Activated CD4-positive, alpha-beta T cell treated with anti-CD3 and anti-CD28 coated beads for 48 hours (primary cell): Measurements from ENCODE around the gene TMEM219.
"Not testable (repeated sequence)": the region's sequence is repeated elsewhere in the genome, so short reads cannot be mapped to it uniquely, and the experiment has no call there.

Experiments
- DNase-seq: peaks from one replicate; pipeline ENCODE4 v3.0.0-alpha.2; 2020

Gene TMEM219

DNA sequence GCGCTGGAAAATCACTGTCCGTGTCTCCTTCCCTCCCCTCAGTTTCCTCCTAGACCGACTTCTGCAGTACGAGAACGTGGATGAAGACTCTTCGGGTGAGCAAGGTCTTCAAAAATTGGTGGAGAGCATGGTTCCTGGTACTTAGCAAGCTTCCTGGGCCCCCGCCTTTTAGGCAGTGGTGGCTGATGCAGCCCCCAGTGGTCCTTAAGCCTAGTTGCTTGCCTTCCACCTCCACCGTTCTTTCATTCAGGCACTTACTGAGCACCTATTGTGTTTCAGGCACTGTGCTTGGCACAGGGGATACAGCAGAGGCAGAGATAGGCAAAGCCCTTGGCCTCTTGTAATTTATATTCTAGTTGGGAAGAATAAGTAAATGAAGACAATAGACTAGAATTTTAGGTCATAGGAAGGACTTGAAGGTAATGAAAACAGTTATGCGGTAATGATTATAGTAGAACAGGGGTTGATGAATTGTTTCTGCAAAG lies 34.9 kb downstream of the TMEM219 start:
- DNase-seq, result no peak

DNA sequence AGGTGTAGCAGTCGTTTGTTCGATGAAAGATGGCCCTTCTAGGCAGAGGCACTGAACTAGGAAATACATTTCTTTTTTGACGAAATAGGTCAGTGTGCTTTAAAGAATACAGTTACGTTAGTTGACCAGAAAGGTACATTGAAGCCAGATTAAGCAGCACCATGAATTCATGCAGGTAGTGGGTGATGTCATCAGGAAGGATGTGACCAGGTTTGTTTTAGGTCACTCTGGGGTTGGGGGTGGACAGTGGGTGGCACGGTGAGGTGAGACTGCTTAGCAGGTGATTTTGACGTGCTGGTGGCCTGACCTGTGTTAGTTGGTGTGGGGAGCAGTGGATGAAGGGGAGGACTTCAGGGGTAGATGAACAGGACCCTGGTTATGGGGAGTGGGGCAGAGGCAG lies 37.7 kb downstream of the TMEM219 start:
- no peak for DNase-seq

DNA sequence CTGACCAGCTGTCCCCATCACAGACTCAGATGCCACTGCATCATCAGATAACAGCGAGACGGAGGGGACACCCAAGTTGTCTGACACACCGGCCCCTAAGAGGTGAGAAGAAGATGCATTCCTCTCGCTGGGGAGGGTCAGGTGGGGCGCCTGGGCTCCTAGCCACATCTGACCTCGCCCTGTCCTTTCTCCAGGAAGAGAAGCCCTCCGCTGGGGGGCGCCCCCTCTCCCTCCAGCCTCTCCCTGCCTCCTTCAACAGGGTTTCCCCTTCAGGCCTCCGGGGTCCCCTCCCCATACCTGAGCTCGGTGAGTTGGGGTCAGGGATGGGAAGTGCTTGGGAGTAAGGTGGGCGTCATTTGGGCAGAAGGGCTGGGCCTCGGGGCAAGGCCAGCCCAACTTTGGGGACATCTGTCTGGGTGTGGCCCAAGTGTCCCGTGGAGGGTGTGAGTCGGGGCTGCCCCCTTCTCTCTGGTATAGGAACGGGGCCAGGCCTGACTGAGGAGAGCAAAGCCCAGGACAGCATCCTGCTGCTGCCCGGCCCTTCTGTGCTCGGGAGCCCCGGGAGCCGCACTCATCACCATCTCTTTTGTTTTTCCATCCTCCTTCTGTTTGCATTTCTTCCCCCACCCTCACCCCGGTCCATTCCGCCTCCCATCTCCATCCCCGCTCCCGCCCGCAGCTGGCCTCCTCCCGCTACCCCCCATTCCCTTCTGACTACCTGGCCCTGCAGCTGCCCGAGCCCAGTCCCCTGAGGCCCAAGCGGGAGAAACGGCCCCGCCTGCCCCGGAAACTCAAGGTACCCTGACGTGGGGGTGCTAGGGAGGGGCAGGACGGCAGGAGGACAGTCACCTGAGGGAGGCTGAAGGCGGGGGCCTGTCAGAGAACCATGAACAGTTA lies 39.1 kb downstream of the TMEM219 start:
- DNase-seq, result no peak

DNA sequence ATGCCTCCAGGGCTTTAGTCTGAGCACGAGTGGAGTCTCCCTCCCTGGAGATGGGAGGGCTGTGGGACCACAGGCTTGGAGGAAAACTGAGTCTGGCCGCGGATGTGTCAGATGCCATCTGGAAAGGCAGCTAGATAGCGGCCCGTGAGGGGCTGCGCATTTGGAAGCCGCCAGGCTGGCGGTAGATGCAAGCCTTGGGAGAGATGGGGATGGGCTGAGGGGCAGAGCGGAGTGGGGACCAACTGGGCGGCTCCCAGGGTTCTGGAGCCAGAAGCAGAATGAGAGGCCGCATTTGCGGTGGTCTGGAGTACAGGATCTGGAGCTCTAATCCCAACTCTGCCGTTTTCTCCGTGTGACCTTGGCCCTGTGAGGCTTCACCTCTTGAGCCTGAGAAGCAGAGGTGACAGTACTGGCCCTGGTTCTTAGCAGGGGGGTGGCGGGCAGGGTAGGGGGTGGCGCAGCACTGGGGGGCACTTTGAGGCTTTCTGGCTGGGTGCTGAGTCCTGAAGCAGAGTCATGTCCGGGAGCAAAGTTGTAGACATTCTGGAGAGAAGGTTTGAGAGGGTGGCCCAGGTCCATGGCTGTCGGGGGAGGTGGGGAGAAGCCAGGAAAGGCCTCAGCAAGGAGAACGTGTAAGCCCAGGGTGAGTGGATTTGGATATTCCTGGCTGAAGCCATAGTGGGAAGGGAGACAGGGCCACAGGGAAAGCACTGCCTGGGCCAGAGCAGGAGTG lies 40.9 kb downstream of the TMEM219 start:
- no peak for DNase-seq

DNA sequence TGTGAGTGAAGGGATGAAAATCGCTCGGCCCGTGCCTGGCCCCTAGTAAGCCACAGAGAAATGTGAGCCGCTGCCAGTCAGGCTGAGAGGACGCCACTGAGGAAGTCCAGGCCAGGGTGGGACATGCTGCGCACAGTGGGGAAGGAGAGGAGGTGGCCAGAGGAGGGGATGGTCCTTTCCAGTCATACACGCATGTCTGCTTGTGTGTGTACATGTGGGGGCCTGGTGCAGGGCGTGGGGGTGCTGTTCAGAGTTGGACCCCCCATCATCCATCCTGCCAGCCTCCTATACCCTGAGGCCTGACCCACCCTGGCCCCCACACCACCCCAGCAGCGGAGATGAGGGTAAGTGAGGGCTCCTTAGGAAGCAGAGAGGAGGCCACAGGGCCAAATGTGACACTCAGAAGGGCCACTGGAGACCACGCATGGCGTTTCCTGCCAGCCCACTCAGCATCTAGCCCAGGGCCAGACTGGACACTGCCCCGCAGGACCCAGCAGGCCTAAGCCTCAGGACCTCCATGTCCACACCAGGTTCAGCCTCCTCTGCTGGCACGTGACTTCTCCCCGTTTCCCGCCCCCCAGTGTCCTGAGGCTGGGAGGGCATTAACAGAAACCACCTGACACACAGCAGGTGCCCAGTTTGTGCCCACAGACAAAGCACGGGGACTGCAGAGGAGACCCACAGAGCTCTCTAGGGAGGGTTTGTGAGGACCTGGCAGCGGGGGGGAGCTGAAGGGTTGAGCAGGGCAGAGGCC lies 42.0 kb downstream of the TMEM219 start:
- DNase-seq, result no peak

DNA sequence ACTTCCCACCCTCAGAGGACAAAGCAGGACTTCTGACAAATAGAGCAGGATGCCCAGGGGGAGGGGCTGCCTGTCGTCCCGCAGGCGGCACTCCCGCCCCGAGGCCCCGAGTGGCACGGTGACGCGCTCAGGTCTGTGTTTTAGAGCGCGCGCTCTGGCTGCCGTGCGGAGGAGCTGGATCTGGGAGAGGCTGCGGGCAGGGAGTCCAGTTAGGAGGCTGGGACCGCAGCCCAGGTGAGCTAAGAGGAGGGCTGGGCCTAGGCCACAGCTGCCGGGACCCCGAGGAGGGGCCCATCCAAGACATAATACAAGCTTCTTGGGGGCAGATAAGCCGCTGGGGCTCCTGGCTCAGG lies 42.5 kb downstream of the TMEM219 start:
- DNase-seq, result no peak

DNA sequence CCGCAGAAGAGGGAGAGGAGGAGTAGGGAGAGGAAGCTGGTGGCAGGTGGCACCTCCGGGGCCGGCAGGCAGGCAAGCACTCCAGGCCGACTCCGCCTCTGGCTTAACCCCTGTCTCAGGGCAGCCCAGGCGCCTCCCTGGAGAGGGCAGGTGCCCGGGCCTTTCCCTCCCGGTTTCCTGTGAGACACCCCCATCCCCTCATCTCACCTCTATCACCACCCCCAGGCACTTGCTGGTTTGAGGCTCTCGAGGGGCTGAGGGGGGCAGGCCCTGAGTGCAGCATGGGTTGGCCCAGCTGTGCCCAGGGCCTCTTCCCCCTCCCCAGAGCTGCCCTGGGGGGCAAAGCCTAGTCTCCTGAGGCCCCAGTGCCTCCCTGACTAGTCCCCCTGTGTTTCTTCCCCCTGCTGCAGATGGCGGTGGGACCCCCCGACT lies 42.9 kb downstream of the TMEM219 start:
- no peak for DNase-seq

DNA sequence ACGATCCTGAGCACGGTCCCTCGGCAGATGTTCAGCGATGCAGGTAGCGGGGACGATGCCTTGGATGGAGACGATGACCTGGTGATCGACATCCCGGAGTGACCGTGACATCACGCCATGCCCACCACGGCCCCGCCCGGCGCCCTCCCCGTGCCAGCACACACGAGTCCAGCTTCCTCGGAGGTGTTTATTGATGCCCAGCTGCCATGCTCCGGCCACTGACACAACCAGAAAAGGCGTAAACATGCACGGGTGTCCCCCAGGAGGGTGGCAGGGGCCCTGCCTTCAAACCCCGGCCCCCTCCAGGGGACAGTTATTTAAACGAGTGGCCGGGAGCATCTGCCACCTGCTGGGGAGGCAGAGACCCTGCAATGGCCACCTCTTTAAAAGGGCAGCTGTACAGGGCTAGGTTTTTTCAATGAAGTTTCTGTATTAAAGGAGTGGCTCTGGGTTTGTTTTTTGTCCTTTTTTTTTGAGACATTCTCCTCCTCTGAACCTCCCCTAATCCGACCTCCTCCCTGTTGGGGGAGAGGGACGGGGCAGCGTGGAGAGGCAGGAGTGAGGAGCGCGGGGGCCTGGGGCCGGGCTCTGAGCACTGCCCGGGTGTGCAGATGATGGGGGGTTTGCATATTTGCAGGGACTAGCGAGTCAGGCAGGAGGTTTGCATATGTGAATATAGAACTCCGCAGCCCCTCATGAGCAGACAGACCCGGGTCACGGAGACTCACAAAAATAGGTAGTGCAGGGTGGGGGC lies 43.6 kb downstream of the TMEM219 start:
- DNase-seq, result peak; percentile 55

DNA sequence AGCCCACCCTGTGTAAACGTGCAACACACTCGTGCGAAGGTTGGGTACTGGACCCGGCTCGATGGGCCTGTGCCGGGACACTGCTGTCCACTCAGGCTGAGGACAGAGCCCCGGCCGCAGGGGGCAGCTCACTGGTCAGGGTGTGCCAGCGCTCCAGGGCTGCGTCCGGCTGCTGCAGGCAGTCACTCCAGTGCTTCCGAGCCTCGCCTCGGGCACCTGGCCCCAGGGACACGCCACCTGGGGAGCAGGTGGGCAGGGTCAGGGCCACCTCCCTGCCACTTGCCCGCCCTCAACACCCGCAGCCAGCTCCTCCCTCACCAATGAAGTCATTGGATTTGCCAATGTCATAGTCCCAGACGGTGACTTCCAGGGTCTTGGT lies 44.2 kb downstream of the TMEM219 start:
- no peak for DNase-seq

DNA sequence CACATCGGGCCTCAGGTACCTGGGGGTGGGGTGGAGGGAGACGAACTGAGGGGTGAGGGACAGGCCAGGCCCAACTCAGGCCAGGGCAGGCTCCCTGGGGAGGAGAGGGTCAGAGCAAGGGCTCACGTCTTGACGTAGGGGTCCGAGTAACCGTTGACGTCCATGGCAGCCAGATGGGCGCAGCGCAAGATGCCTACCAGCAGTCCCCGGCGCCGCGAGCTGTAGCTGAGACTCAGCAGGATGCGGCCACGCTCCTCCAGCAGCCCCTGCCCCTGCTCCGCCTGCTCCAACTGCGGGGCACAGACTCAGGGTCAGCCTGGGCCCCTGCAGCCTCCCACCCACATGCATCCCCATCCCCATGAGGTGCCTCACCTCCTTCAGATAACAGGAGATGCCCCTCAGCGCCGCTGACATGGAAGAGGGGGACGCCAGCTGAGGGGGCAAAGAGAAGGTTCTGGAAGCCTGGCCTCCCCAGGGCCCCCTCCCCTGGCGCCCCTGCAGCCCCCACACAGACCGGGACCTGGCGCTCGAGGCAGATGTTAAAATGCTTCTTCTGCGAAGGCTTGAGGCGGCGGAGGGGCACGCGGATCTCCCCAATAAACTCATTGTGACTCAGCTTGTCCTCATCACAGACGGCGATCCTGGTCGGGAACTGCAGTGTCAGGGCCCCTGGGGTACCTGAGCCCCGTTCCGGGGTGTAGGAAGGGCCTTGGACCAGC lies 44.9 kb downstream of the TMEM219 start:
- DNase-seq, result no peak

DNA sequence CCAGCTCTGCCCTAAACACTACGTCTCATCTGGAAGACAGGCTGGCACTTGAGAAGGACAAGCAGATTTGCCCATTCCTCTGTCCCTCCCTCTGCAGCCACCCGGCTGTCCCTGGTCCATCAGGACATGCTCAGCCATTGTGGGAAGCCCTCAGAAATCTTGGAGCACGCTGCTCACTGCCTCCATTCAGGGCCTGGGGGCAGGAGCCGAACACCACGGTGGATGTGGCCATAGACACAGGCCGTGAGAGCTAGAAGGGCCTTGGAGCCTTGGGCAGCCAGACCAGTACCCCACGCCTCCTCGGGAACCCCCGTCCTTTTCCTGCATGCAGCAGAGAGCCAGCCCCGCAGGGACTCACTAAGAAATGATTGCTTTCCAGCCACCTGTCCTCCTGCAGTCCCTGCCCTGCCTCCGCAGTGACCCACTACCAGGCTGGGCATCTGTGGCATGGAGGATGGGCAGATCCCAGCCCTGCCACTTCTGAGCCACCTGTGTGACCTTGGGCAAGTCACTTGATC lies 45.6 kb downstream of the TMEM219 start:
- no peak for DNase-seq

DNA sequence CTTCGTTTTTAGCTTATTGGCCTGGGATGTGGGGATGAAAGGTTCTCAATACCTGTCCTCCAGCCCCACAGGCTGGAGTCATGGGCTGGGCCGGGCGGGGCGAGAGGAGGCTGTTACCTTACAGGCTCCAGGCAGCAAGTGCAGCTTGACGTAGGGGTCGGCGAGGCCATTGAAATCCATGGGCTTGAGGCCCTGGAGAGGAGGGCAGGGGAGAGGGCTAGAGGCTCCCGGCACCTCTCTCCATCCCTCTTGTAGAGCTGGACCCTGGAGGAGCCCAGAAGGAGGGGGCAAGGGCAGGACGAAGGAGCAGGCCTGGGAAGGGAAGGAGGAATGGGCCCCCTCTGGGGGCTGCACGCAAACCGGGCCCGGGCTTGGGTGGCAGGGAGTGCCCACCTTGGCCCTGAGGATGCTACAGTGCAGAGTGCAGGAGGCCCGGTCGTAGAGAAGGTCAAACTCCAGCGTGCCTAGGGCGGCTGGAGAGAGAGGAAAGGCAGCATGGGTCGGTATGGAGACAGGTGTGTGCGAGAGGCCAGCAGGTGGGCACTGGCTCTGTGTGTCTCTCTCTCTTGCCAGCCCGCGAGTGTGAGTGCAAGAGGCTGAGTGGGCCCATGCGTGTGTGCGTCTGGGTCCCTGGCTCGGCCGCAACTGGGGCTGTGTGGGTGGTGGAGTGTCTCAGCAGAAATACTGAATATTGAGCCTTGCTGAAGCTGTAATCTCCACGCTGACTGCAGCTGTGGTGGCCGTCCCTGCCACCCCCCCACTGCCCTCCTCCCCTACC lies 47.4 kb downstream of the TMEM219 start:
- DNase-seq, result no peak

DNA sequence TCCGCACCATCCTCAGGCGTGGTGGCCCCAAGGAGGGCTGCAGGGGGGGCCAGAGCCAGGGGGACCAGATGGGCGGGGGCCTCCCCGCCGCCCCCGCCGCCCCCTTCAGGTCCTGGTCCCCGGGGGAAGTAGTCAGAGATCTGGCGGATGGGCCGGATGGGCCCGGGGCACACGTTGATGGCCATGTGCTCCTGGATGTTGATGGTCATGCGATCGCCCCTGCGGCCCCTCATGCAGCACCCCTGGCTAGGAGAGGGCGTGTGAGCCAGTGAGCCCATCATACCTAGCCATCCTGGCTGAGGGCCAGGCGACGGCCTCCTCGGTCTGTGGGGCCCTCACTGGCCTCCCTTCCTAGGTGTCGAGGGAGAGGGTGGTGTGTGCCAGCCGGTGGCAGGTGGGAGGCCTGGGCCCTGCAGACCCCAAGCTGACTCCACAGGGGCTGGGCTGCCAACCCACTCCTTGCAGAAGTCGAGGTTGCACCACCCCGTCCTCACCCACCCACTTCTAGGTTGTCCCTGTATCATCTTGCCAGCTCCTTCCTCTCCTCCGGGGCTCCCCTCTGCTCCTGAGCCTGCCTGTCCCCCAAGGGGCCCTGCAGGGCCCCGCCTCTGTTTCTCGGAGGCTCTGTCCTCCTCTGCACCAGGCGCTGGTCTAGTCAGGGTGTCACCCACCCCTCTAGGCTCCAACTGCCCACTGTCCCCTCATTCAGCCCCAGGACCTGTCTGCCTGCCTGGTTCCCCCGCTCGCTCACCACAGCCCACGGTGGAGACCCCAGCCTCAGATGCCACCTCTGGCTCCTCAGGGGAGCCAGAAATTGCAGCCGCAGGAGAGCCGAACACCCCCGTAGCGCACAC lies 48.3 kb downstream of the TMEM219 start:
- DNase-seq, result no peak

DNA sequence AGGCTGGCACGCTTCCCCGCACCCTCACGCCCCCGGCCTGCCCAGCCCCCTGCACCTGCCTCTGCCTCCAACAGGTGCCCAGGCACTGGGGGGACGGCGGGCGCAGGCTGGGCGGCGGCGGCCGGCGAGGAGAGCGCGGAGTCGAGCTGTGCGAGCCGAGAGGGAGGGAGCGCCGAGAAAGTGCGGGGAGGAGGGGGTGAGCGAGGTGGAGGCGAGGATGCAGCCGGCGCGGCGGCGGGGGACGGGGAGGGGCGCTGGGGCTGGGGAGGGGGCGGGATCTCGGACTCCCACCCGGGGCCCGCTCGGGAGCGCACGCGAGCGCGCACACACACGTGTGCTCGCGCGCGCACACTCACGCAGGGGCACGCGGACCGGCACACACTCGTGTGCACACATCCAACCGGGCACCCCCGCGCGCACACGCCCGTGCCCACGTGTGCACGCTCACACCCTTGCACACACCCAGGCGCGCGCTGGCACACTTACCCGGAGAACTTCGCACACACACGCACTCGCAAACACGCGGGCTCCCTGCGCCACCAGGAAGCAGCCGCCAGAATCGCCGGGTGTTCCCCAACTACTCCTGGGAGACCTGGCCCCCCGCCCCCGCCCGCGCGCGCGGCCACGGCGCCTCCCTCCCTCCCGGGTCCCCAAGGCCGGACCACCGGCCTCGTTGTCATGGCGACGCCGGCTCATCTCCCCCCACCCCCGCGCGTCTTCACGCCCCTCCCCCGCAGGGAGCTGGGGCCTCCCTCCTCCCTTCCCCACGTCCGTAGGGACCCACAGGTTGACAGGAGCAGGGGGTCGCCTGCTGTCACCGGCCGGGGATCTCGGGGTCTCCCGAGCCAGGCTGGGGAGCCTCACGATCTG lies 49.2 kb downstream of the TMEM219 start, which contains the start of gene DOC2A:
Gene DOC2A (minus strand): TSS at position 184 of the 870 bp plus-strand sequence. CDS start 805 bp downstream, outside the sequence.
- peak; percentile 56 for DNase-seq

DNA sequence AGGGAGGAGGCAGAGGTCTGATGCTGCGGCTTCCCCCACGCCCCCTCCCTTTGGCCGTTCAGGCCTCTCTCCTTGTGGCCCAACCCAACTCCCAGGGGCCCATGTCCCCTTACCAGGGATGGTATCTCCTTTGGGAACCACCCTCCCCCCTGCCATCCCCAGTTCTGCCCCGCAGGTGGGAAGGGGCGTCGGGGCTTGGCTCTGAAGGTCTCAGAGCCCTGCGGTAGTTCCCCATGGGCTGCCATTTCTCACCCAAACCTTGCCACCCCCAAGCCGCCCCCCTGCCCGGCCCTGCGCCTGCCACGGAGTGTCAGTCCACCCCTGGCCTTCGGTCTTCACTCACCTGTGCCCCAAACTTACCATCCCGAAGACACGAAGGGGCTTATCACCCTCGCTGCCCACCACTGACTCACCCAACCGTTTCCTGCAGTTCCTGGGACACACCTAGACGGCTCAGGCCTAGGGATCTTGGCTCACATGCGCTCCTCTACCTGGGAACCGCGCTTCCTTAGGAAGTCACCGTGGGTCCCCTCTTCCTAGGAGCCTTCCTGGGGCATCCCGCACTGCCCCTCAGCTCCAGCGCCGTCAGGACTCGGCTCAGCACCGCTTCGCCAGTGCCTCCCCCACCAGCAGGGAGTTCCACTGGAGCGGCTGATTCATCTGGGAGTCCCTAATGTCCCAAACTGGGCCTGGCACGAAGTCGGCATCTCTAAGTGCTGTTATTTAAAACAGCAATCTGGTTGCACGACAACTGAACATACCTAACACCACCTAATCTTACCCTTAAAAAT lies 50.0 kb downstream of the TMEM219 start:
- DNase-seq, result no peak

DNA sequence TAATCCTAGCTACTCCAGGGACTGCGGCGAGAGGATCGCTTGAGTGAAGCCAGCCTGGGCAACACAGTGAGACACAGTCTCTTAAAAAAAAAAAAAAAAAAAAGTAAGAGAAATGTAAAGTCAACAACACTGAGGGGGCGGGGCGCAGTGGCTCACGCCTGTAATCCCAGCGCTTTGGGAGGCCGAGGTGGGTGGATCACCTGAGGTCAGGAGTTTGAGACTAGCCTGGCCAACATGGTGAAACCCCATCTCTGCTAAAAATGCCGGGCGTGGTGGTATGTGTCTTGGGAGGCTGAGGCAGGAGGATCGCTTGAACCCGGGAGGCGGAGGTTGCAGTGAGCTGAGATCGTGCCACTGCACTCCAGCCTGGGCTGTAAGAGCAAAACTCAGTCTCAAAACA lies 50.7 kb downstream of the TMEM219 start:
- not testable (repeated sequence) for DNase-seq

DNA sequence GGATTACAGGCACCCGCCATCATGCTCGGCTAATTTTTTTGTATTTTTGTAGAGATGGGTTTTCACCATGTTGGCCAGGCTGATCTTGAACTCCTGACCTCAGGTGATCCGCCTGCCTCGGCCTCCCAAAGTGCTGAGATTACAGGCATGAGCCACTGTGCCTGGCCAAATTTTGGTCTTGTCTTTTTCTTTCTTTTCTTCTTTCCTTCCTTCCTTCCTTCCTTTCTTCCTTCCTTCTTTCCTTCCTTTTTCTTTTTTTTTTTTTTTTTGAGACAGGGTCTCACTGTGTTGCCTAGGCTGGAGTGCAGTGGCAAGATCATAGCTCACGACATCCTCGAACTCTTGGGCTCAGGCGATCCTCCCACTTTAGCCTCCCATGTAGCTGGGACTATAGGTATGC lies 53.6 kb downstream of the TMEM219 start:
- not testable (repeated sequence) for DNase-seq
